ENCODE measurements around the gene CFLAR. TPM values are rescaled to one million over a fixed set of nuclear protein-coding genes. Genes with fewer than 3 reads are reported as not detected.

CFLAR gene
- total RNA-seq, 1 experiment from 2014 or later, result 7.6 TPM

DNA sequence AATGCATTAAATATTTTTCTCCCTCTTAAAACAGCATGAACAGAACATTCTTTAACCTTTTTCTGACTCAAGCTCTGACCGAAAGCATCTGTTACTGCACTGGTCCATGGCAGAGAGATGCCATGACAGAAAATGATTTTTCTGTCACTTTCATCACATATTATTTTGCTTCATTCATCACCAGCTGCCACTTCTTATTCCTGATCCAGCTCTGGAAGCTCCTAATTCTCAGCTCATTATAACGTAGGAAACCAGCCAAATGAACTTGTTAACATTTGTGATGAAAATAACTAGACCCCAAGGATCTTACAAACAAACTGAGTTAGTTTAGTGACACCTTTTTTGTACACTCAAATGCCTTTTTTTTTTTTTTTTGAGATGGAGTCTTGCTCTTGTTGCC is 7.6 kb upstream of the CFLAR start:
- H3K4me2 ChIP-seq (ENCODE audit: insufficient read depth, insufficient read length, low read length), result no peak overlapping the region
- H2BK12ac ChIP-seq (ENCODE audit: insufficient read length, low read depth, low read length), result no peak overlapping the region
- H3K56ac ChIP-seq (ENCODE audit: insufficient read length, low read depth, low read length), result no peak overlapping the region
- no peak overlapping the region for H3K4me3 Mint-ChIP-seq
- H3T11ph ChIP-seq (ENCODE audit: low read length), result no peak overlapping the region
- H2AK5ac ChIP-seq (ENCODE audit: insufficient read length, low read length), result no peak overlapping the region
- no peaks in the 10 kb centered on the region for H4K20me1 ChIP-seq (ENCODE audit: control insufficient read depth, insufficient read depth, insufficient read length)
- H3K4me1 Mint-ChIP-seq, result peaks cover 4% of the 10 kb centered on the region in 2 experiments; a peak in 3 of 4 replicates
- H3K23me2 ChIP-seq (ENCODE audit: insufficient read length, low read depth, low read length, poor library complexity, severe bottlenecking), result no peaks in the 10 kb centered on the region
- H3K79me2 ChIP-seq (ENCODE audit: insufficient read depth, low read length), result no peaks in the 10 kb centered on the region
- H4K5ac ChIP-seq (ENCODE audit: insufficient read length, low read depth, low read length), result no peak overlapping the region
- H3K9me3 ChIP-seq (ENCODE audit: control insufficient read depth, low read depth, low read length), result no peaks in the 10 kb centered on the region
- H3K27ac ChIP-seq (ENCODE audit: insufficient read length, low read depth, low read length), result no peak overlapping the region
- H3K4ac ChIP-seq (ENCODE audit: low read depth, low read length), result no peak overlapping the region
- no peaks in the 10 kb centered on the region for H3K27me3 Mint-ChIP-seq (ENCODE audit: low read depth)
- no peak overlapping the region for H2BK20ac ChIP-seq (ENCODE audit: low read depth, low read length, poor library complexity, severe bottlenecking)
- no peak overlapping the region for H3K18ac ChIP-seq (ENCODE audit: insufficient read length, low read depth, low read length)
- H3K14ac ChIP-seq (ENCODE audit: insufficient read depth, low read length), result no peak overlapping the region
- no CpG with 5 or more reads among the region's 2 CpGs for WGBS (ENCODE audit: extremely low coverage, insufficient read length, low lambda C conversion rate)
- no peak overlapping the region for H4K8ac ChIP-seq (replicated peaks; ENCODE audit: insufficient read length, low read depth, low read length)
- no peak overlapping the region for H2BK5ac ChIP-seq (ENCODE audit: insufficient read length, low read length)
- H2BK120ac ChIP-seq (ENCODE audit: low read depth, low read length, poor library complexity, severe bottlenecking), result no peak overlapping the region
- no peak overlapping the region for H3K27ac Mint-ChIP-seq
- no peak overlapping the region for H3K9ac ChIP-seq (ENCODE audit: extremely low read depth, insufficient read length, low read length)
- DNase-seq, result no peak
- H3K9me3 Mint-ChIP-seq, result no peaks in the 10 kb centered on the region
- no peaks in the 10 kb centered on the region for H3K4me1 ChIP-seq (ENCODE audit: insufficient read depth, low read length)
- no peaks in the 10 kb centered on the region for H3K27me3 ChIP-seq (ENCODE audit: insufficient read depth, low read length)
- no peak overlapping the region for H4K91ac ChIP-seq (ENCODE audit: insufficient read length, low read depth, low read length)
- no peaks in the 10 kb centered on the region for H3K36me3 Mint-ChIP-seq (ENCODE audit: insufficient read depth in 1 of 3, low read depth in 3 of 3)
- H3K79me1 ChIP-seq (ENCODE audit: insufficient read depth, low read depth, low read length, poor library complexity, severe bottlenecking), result no peaks in the 10 kb centered on the region
- H3K23ac ChIP-seq (ENCODE audit: insufficient read length, low read depth, low read length), result no peak overlapping the region
- no peak overlapping the region for H2BK15ac ChIP-seq (ENCODE audit: low read depth, low read length)
- no peak overlapping the region for H2AFZ ChIP-seq (ENCODE audit: low read length)
- TF ChIP-seq, protein P1, sequence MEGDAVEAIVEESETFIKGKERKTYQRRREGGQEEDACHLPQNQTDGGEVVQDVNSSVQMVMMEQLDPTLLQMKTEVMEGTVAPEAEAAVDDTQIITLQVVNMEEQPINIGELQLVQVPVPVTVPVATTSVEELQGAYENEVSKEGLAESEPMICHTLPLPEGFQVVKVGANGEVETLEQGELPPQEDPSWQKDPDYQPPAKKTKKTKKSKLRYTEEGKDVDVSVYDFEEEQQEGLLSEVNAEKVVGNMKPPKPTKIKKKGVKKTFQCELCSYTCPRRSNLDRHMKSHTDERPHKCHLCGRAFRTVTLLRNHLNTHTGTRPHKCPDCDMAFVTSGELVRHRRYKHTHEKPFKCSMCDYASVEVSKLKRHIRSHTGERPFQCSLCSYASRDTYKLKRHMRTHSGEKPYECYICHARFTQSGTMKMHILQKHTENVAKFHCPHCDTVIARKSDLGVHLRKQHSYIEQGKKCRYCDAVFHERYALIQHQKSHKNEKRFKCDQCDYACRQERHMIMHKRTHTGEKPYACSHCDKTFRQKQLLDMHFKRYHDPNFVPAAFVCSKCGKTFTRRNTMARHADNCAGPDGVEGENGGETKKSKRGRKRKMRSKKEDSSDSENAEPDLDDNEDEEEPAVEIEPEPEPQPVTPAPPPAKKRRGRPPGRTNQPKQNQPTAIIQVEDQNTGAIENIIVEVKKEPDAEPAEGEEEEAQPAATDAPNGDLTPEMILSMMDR (conservative IDR thresholded peaks at IDR 0.05), result no peak

All from H9 (cell line).